A549 (cell line): ENCODE results near the gene SLC15A3. TPM values are rescaled to one million over a fixed set of nuclear protein-coding genes. Genes with fewer than 3 reads are reported as not detected.

Experiments
- ATAC-seq, 2 experiments: fragments of 200-7000 bp in 1 of 2; fragments of >200 bp in 1 of 2; cut with Nextera tagmentation in 1 of 2; cut with Tn5 transposase in 1 of 2; 3 replicates each; pipeline versions ENCODE4 v1.8.0 to v1.9.1; 2018 to 2020; ENCODE audit warnings: mild to moderate bottlenecking in 1 of 2, moderate library complexity in 1 of 2
- CTCF ChIA-PET: fragments of 300-600 bp; sonication (Branson Sonifier 250); formaldehyde crosslinking; extraction: SDS; loops from one replicate; lab custom pipeline; 2021; ENCODE audit warnings: antibody characterized with exemption, inconsistent platforms; lab: Yijun Ruan, JAX
- POLR2A ChIA-PET: fragments of 350-600 bp; formaldehyde crosslinking; extraction: SDS; loops from one replicate; lab custom pipeline; 2021; ENCODE audit warnings: antibody characterized with exemption, inconsistent platforms; lab: Yijun Ruan, JAX
- DNase-seq, 2 experiments: peaks; one replicate each; pipeline versions ENCODE4 v3.0.0 to v3.0.0-alpha.2; 2011 to 2016; ENCODE audit warnings: low read depth in 1 of 2, low spot score in 1 of 2
- FAIRE-seq: peaks from 2 replicates; lab custom pipeline; 2011; peaks lifted over from hg19 to GRCh38; lab: Jason Lieb, UNC
- H3K27ac ChIP-seq, 2 experiments: fragments of >200 bp; sonication (Bioruptor Twin); formaldehyde crosslinking; 3 replicates each; pipeline ENCODE4 v1.5.1; 2016 to 2017
- H3K4me1 ChIP-seq: fragments of >200 bp; sonication (Bioruptor Twin); formaldehyde crosslinking; 3 replicates; pipeline ENCODE4 v1.6.1; 2016
- H3K4me2 ChIP-seq: fragments of >200 bp; sonication (Bioruptor Twin); formaldehyde crosslinking; 3 replicates; pipeline ENCODE4 v1.6.1; 2016
- H3K4me3 ChIP-seq: fragments of >200 bp; sonication (Bioruptor Twin); formaldehyde crosslinking; 3 replicates; pipeline ENCODE4 v1.5.1; 2016
- H3K9me3 ChIP-seq: fragments of >200 bp; sonication (Bioruptor Twin); formaldehyde crosslinking; 3 replicates; pipeline ENCODE4 v1.6.1; 2016
- BHLHE40 ChIP-seq: IDR thresholded peaks from 2 replicates; pipeline ENCODE4 v1.6.1; 2012; ENCODE audit warnings: low read depth, low read length, inconsistent platforms
- CBX8 ChIP-seq: fragments of 200-600 bp; sonication (generic); IDR thresholded peaks from 2 replicates; pipeline ENCODE4 v1.6.1; 2016
- CEBPB ChIP-seq, 2 experiments: fragments of >200 bp in 1 of 2; sonication (Bioruptor Twin) in 1 of 2; formaldehyde crosslinking in 1 of 2; IDR thresholded peaks; 2 replicates each; pipeline ENCODE4 v1.6.1; 2012 to 2016
- CHD2 ChIP-seq: fragments of 150-350 bp; IDR thresholded peaks from 2 replicates; pipeline ENCODE4 v1.6.1; 2014; ENCODE audit warnings: low read length; ENCODE audit not compliant: partially characterized antibody
- EHMT2 ChIP-seq: fragments of 200-600 bp; sonication (generic); IDR thresholded peaks from 2 replicates; pipeline ENCODE4 v1.6.1; 2016; ENCODE audit warnings: antibody characterized with exemption, low read depth, mild to moderate bottlenecking, moderate library complexity
- EP300 ChIP-seq, 2 experiments: fragments of >200 bp; sonication (Bioruptor Twin); formaldehyde crosslinking; IDR thresholded peaks; 2 replicates in 1 of 2; 3 replicates in 1 of 2; pipeline ENCODE4 v1.6.1; 2016 to 2017
- ESRRA ChIP-seq: fragments of 150-350 bp; IDR thresholded peaks from 2 replicates; pipeline ENCODE4 v1.6.1; 2014; ENCODE audit warnings: mild to moderate bottlenecking, low read length, borderline replicate concordance
- FOSB ChIP-seq: fragments of 250-450 bp; sonication (Bioruptor Pico); IDR thresholded peaks from 2 replicates; pipeline ENCODE4 v1.5.0; 2020; ENCODE audit warnings: mild to moderate bottlenecking, moderate library complexity
- FOXS1 ChIP-seq: fragments of 250-450 bp; sonication (Bioruptor Pico); IDR thresholded peaks from 2 replicates; pipeline ENCODE4 v1.5.0; 2020; ENCODE audit warnings: mild to moderate bottlenecking, moderate library complexity
- GATA3 ChIP-seq: IDR thresholded peaks from 2 replicates; pipeline ENCODE4 v1.6.1; 2012; ENCODE audit warnings: borderline replicate concordance
- HEYL ChIP-seq: fragments of 250-450 bp; sonication (Bioruptor Pico); IDR thresholded peaks from 2 replicates; pipeline ENCODE4 v1.8.0; 2021; ENCODE audit warnings: mild to moderate bottlenecking, moderate library complexity
- HOXB13 ChIP-seq: fragments of 250-450 bp; sonication (Bioruptor Pico); IDR thresholded peaks from 2 replicates; pipeline ENCODE4 v1.5.0; 2020; ENCODE audit warnings: low read depth, mild to moderate bottlenecking, moderate library complexity
- JUNB ChIP-seq: fragments of >200 bp; sonication (Bioruptor Twin); formaldehyde crosslinking; IDR thresholded peaks from 2 replicates; pipeline ENCODE4 v1.6.1; 2016
- MAFK ChIP-seq: fragments of 450-650 bp; IDR thresholded peaks from 2 replicates; pipeline ENCODE4 v1.6.1; 2014; ENCODE audit not compliant: partially characterized antibody
- MYC ChIP-seq: IDR thresholded peaks from 2 replicates; pipeline ENCODE4 v1.6.1; 2012; ENCODE audit warnings: mild to moderate bottlenecking, inconsistent platforms, low read length, improper control_type of control experiment, borderline replicate concordance
- NR3C1 ChIP-seq: fragments of >200 bp; sonication (Bioruptor Twin); formaldehyde crosslinking; IDR thresholded peaks from 3 replicates; pipeline ENCODE4 v1.6.1; 2017
- POLR2A ChIP-seq: IDR thresholded peaks from 2 replicates; pipeline ENCODE4 v1.6.1; 2012; ENCODE audit warnings: mild to moderate bottlenecking, low read length
- POLR2AphosphoS2 ChIP-seq: conservative IDR thresholded peaks from 2 replicates; pipeline ENCODE4 v1.6.1; 2012; ENCODE audit warnings: low read length, improper control_type of control experiment, inconsistent platforms
- RAD21 ChIP-seq, 2 experiments: fragments of >200 bp in 1 of 2; sonication (Bioruptor Twin) in 1 of 2; formaldehyde crosslinking in 1 of 2; IDR thresholded peaks in 1 of 2; conservative IDR thresholded peaks in 1 of 2; 2 replicates in 1 of 2; 3 replicates in 1 of 2; pipeline ENCODE4 v1.6.1; 2012 to 2018; ENCODE audit warnings: inconsistent platforms in 1 of 2
- RFX5 ChIP-seq: fragments of 450-650 bp; IDR thresholded peaks from 2 replicates; pipeline ENCODE4 v1.7.1; 2014; ENCODE audit warnings: antibody characterized with exemption, mild to moderate bottlenecking, moderate library complexity
- RNF2 ChIP-seq: fragments of 200-600 bp; sonication (generic); IDR thresholded peaks from 2 replicates; pipeline ENCODE4 v1.6.1; 2016; ENCODE audit warnings: low read depth, mild to moderate bottlenecking, antibody characterized with exemption, moderate library complexity, borderline replicate concordance
- SMC3 ChIP-seq: fragments of >200 bp; sonication (Bioruptor Twin); formaldehyde crosslinking; IDR thresholded peaks from 3 replicates; pipeline ENCODE4 v1.6.1; 2018; ENCODE audit warnings: inconsistent platforms
- SREBF2 ChIP-seq: fragments of 450-650 bp; IDR thresholded peaks from 2 replicates; pipeline ENCODE4 v1.6.1; 2014; ENCODE audit warnings: mild to moderate bottlenecking, moderate library complexity
- ZC3H11A ChIP-seq: fragments of 450-650 bp; IDR thresholded peaks from 2 replicates; pipeline ENCODE4 v1.6.1; 2014; ENCODE audit warnings: antibody characterized with exemption, mild to moderate bottlenecking
- ZFP36 ChIP-seq: fragments of 450-650 bp; IDR thresholded peaks from 2 replicates; pipeline ENCODE4 v1.6.1; 2014; ENCODE audit warnings: borderline replicate concordance; ENCODE audit not compliant: partially characterized antibody
- ZSCAN20 ChIP-seq: fragments of 250-450 bp; sonication (Bioruptor Pico); IDR thresholded peaks from 2 replicates; pipeline ENCODE4 v1.8.0; 2022; ENCODE audit warnings: mild to moderate bottlenecking, moderate library complexity
- WGBS: methylation state at CpG from one replicate; pipeline ENCODE4 v1.1.6; 2017; ENCODE audit errors: missing lambda C conversion rate; 5-methylcytosine and 5-hydroxymethylcytosine counted together
- polyA plus RNA-seq, 4 experiments: library from polyadenylated mRNA; depleted of rRNA in 3 of 4; stranded (reverse); fragments of >200 nt; fragmentation: RNase III in 1 of 4; extraction: RNeasy Plus Mini Kit Qiagen cat#74134 plus additional on column Dnase treatment in 1 of 4; gene quantifications; 2 replicates in 3 of 4; 3 replicates in 1 of 4; pipeline ENCODE4 v1.2.3, GENCODE V29; 2011 to 2017
- TF ChIP-seq, protein P1 (sequence below): fragments of 250-450 bp; sonication (Bioruptor Pico); IDR thresholded peaks from 2 replicates; pipeline ENCODE4 v1.5.0; 2020; ENCODE audit warnings: low read depth, mild to moderate bottlenecking, moderate library complexity
- TF ChIP-seq, protein P2 (sequence below): fragments of >200 bp; sonication (Bioruptor Twin); formaldehyde crosslinking; IDR thresholded peaks from 3 replicates; pipeline ENCODE4 v1.6.1; 2016
- TF ChIP-seq, protein P3 (sequence below): IDR thresholded peaks from 2 replicates; pipeline ENCODE4 v1.6.1; 2012

SLC15A3 gene
- polyA plus RNA-seq, 2 of the 4 experiments (the other 2 are of a cell fraction), result not detected

DNA sequence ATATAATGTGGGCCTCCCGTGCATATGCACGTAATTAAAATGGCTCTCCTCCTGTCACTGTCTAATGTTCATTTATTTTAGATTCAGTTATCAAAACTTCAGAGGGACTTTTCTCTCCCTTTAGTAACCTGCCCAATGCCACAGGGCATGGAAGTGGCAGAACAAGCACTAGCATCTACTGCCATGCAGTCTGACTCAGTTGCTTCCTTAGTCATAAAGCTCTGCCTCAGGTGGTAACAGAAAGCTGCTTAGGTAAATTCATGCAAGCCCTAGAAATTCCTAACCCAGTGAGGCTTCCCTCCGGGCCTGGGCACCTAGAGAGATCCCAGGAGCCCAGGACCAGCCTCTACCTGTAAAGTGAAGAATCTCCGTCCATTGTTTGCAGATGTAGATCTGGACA lies 54.5 kb downstream of the SLC15A3 start:
- Histone ChIP-seq H3K27ac (no peak overlapping the region), H3K9me3 (no peaks in the 10 kb centered on the region)
- 94% methylated on average over 4 of the region's 4 CpGs for WGBS
- TF ChIP-seq POLR2AphosphoS2 (no peak), RFX5 (no peak), EHMT2 (no peak), GATA3 (no peak), MYC (no peak), ZC3H11A (no peak), BHLHE40 (no peak)
- TF ChIP-seq, all 56 proteins: peak for 0
- ATAC-seq (no peak), DNase-seq (no peak), FAIRE-seq (no peak)
- POLR2A ChIA-PET, result interaction anchor here (1.0 kb wide), 1 partner anchor 10 kb away, joined by 3 read pairs; no protein-coding TSS in a partner anchor
- peaks cover 4% of the 10 kb centered on the region; the same call in 1 of the 3 replicates for H3K4me1 ChIP-seq
- H3K4me2 ChIP-seq, result no peak overlapping the region
- CTCF ChIA-PET, result interaction anchor here (2.3 to 12.7 kb wide), 4 partner anchors 10 to 120 kb away, joined by 17 to 153 read pairs (median 81); no protein-coding TSS in a partner anchor
- no peak overlapping the region for H3K4me3 ChIP-seq

DNA sequence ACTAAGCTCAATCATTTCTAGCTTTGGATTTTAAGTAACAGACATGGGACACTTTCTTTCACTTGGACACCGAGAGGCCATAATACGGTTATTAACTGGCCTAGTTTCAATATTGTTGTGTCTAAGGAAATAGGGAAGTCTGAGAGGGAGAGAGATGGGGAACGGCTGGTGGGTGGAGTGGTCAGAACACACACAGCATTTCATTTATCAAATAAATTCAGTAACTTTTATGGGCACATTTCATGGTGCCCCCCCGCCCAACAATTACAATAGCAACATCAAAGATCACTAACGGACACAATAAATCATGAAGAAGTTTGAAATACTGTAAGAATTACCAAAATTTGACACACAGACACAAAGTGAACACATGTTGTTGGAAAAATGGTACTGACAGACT lies 56.3 kb downstream of the SLC15A3 start:
- ChIA-PET CTCF (interaction anchor here (0.7 to 10.1 kb wide), 6 partner anchors 8 to 118 kb away, joined by 3 to 93 read pairs (median 14); no protein-coding TSS in a partner anchor), POLR2A (no interaction called here)
- ATAC-seq, result no peak
- DNase-seq, result no peak
- no peak for FAIRE-seq
- 96% methylated on average over 5 of the region's 5 CpGs for WGBS
- Histone ChIP-seq H3K4me3 (no peak overlapping the region), H3K27ac (no peak overlapping the region), H3K9me3 (no peaks in the 10 kb centered on the region), H3K4me1 (peaks cover 4% of the 10 kb centered on the region; the same call in 1 of the 3 replicates), H3K4me2 (no peak overlapping the region)
- TF ChIP-seq, protein P1, sequence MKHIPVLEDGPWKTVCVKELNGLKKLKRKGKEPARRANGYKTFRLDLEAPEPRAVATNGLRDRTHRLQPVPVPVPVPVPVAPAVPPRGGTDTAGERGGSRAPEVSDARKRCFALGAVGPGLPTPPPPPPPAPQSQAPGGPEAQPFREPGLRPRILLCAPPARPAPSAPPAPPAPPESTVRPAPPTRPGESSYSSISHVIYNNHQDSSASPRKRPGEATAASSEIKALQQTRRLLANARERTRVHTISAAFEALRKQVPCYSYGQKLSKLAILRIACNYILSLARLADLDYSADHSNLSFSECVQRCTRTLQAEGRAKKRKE (CRISPR knock-in tag), result no peak
- TF ChIP-seq ZFP36, result no peak
- no peak for TF ChIP-seq HEYL (CRISPR knock-in tag)
- no peak for TF ChIP-seq ZC3H11A
- TF ChIP-seq BHLHE40, result no peak
- no peak for TF ChIP-seq POLR2A
- no peak for TF ChIP-seq FOXS1 (CRISPR knock-in tag)
- TF ChIP-seq, protein P2, sequence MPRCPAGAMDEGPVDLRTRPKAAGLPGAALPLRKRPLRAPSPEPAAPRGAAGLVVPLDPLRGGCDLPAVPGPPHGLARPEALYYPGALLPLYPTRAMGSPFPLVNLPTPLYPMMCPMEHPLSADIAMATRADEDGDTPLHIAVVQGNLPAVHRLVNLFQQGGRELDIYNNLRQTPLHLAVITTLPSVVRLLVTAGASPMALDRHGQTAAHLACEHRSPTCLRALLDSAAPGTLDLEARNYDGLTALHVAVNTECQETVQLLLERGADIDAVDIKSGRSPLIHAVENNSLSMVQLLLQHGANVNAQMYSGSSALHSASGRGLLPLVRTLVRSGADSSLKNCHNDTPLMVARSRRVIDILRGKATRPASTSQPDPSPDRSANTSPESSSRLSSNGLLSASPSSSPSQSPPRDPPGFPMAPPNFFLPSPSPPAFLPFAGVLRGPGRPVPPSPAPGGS, result no peak
- no peak for TF ChIP-seq FOSB (CRISPR knock-in tag)
- no peak for TF ChIP-seq POLR2AphosphoS2
- TF ChIP-seq EP300 (IDR thresholded peaks at IDR 0.05), result no peak
- TF ChIP-seq, protein P3, sequence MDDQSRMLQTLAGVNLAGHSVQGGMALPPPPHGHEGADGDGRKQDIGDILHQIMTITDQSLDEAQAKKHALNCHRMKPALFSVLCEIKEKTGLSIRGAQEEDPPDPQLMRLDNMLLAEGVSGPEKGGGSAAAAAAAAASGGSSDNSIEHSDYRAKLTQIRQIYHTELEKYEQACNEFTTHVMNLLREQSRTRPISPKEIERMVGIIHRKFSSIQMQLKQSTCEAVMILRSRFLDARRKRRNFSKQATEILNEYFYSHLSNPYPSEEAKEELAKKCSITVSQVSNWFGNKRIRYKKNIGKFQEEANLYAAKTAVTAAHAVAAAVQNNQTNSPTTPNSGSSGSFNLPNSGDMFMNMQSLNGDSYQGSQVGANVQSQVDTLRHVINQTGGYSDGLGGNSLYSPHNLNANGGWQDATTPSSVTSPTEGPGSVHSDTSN, result no peak

DNA sequence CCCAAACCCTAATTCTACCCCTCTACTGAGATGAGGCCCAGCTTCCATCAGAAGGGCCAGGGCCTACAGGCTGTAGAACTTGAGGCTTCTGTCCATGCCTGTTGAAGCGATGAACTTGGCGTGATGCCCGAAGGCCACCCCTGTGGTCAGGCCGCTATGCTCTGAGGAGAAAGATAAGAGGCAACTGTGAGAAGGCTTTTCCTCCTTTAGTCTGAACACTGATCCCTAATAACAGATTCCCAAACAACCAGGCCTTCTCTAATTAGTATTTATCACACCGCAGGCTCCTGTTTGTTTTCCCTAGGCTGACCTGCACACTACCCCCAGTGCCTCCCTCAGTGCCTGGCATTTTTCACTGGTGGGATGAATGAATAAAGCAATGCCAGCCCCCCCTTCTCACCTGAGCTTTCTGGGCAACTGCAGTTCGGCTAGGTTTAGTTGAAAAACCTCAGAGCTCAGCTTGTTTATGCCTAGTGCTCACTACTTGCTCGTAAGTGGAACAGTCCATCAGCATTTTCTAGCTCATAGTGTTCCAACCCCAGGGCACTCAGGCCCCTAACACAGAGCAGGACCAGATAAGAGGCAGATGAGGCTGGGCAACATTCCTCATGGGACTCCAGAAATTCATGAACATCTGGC lies 60.8 kb downstream of the SLC15A3 start:
- no peak for DNase-seq
- no peaks in the 10 kb centered on the region for H3K4me1 ChIP-seq
- FAIRE-seq, result no peak
- no peak for ATAC-seq
- POLR2A ChIA-PET, result no interaction called here
- no peak overlapping the region for H3K27ac ChIP-seq
- 92% methylated on average over 7 of the region's 7 CpGs for WGBS
- CTCF ChIA-PET, result interaction anchor here (0.9 to 7.7 kb wide), 6 partner anchors 10 to 116 kb away, joined by 3 to 109 read pairs (median 6); partner anchors contain the start of gene ZP1
- TF ChIP-seq JUNB, result no peak
- no peak for TF ChIP-seq CBX8
- no peak for TF ChIP-seq ZFP36
- no peak for TF ChIP-seq SMC3
- no peak for TF ChIP-seq RAD21 (conservative IDR thresholded peaks at IDR 0.05 in 1 of 2, IDR thresholded peaks at IDR 0.05 in 1 of 2)
- TF ChIP-seq CHD2, result no peak
- TF ChIP-seq ZSCAN20 (CRISPR knock-in tag), result no peak
- no peak for TF ChIP-seq CEBPB (IDR thresholded peaks at IDR 0.05)
- no peak for TF ChIP-seq NR3C1
- TF ChIP-seq ESRRA, result no peak
- TF ChIP-seq, protein P2, result no peak
- no peak for TF ChIP-seq SREBF2
- no peak for TF ChIP-seq FOXS1 (CRISPR knock-in tag)
- TF ChIP-seq MAFK, result no peak
- no peak for TF ChIP-seq HOXB13
- no peak for TF ChIP-seq RNF2
- no peak overlapping the region for H3K4me2 ChIP-seq
- no peak overlapping the region for H3K4me3 ChIP-seq
- no peaks in the 10 kb centered on the region for H3K9me3 ChIP-seq
